ENCODE results near the gene SGPL1.

GRCh38 chr10:70925377-70926225 is 109.9 kb downstream of the SGPL1 start:
- TF ChIP-seq SMC3 (IDR thresholded peaks at IDR 0.05; ENCODE audit: borderline replicate concordance, low read length) (peak; percentile 80), CTCF (IDR thresholded peaks at IDR 0.05 in 2 of 3, conservative IDR thresholded peaks at IDR 0.05 in 1 of 3; ENCODE audit: control insufficient read depth in 2 of 3, extremely low read depth in 1 of 3, insufficient read depth in 1 of 3, low read depth in 3 of 3, low read length in 3 of 3) (peak; percentile 86 to 95 (median 95); a peak in 5 of 6 replicates), POLR2A (IDR thresholded peaks at IDR 0.05; ENCODE audit: low read depth, low read length) (no peak), JUND (IDR thresholded peaks at IDR 0.05; ENCODE audit: low read depth, low read length) (no peak), EZH2 (IDR thresholded peaks at IDR 0.05; ENCODE audit: borderline replicate concordance, control insufficient read depth, low read depth, low read length) (no peak)

All from GM12878 (cell line).